GM10248 (cell line): Measurements from ENCODE around the gene CHST9.
"Not testable (repeated sequence)": the region's sequence is repeated elsewhere in the genome, so short reads cannot be mapped to it uniquely, and the experiment has no call there.

Source experiments
- CTCF ChIA-PET: fragments of 300-600 bp; sonication (Branson Sonifier 250); formaldehyde crosslinking; extraction: SDS; loops from one replicate; lab custom pipeline; 2021; ENCODE audit warnings: antibody characterized with exemption; lab: Yijun Ruan, JAX
- POLR2A ChIA-PET: fragments of 350-650 bp; sonication (Branson Sonifier 250); formaldehyde crosslinking; extraction: SDS; loops from one replicate; lab custom pipeline; 2020; ENCODE audit warnings: antibody characterized with exemption; lab: Yijun Ruan, JAX
- DNase-seq: peaks from one replicate; pipeline ENCODE4 v3.0.0; 2012; ENCODE audit errors: extremely low spot score
- TF ChIP-seq, protein P1 (sequence below): IDR thresholded peaks from 2 replicates; pipeline ENCODE4 v1.5.1; 2012; ENCODE audit warnings: mild to moderate bottlenecking, low read depth; ENCODE audit errors: extremely low read depth, missing control alignments, control extremely low read depth

CHST9 gene

DNA sequence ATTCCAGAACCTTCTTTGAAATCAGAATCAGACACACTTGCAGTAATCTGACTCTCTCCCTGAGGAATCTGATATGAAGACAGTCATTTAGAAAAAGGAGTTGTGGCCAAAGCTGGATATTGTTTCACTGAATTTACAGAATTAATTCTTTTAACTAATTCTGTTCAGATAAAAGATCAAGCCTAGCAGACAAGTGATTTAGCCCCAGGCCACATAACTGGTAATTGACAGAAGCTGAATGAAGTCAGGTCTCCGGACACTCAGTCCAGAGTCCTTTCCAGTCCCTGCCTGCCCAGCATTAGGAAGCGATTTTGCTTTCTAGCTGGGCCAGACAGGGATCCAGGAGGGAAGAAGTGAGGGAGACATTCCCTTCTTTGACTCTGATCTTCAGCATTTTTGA is 208.9 kb downstream of the CHST9 start:
- ChIA-PET CTCF (no interaction called here), POLR2A (no interaction called here)
- no peak for DNase-seq
- TF ChIP-seq, protein P1, sequence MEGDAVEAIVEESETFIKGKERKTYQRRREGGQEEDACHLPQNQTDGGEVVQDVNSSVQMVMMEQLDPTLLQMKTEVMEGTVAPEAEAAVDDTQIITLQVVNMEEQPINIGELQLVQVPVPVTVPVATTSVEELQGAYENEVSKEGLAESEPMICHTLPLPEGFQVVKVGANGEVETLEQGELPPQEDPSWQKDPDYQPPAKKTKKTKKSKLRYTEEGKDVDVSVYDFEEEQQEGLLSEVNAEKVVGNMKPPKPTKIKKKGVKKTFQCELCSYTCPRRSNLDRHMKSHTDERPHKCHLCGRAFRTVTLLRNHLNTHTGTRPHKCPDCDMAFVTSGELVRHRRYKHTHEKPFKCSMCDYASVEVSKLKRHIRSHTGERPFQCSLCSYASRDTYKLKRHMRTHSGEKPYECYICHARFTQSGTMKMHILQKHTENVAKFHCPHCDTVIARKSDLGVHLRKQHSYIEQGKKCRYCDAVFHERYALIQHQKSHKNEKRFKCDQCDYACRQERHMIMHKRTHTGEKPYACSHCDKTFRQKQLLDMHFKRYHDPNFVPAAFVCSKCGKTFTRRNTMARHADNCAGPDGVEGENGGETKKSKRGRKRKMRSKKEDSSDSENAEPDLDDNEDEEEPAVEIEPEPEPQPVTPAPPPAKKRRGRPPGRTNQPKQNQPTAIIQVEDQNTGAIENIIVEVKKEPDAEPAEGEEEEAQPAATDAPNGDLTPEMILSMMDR: no peak

DNA sequence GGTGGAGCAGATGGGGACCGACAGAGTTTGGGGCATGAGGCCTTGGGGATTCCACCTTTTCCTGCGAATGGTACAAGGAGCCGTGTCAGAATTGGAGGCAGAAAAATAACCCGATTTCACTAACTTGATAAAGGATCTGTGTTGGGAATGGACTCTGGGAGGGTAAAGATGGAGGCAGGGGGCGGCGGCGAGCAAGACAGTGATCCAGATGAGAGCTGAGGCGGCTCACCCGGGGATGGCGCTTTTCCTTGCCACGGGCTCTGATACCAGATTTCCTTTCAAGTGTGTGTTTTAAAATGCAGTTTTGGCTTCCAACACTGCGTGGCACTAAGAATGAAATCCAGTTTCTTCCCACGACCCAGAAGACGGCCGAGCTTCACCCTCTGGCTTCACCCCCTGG is 212.6 kb downstream of the CHST9 start:
- POLR2A ChIA-PET, DNase-seq: not testable (repeated sequence)
- CTCF ChIA-PET: interaction anchor here (2.8 kb wide), 1 partner anchor 11 kb away, joined by 6 read pairs; no protein-coding TSS in a partner anchor

DNA sequence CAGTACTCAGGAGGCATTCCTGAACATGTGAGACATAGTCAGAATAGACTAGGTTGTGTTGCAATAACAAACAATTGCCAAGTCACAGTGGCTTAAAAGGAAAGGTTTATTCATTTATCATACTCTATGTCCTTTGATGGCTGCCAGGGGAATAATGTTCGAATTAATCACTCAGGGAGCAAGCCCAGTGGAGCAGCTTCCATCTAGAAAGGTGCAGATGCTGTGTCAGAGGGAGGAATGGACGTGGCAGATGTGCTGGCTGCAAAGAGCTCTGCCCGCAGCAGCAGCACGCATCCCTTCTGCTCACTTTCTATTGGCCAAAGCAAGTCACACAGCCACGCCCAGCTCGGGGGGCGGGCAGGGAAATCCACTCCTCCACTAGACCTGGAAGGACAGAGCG is 213.7 kb downstream of the CHST9 start:
- DNase-seq: no peak
- ChIA-PET POLR2A (no interaction called here), CTCF (interaction anchor here (2.8 kb wide), 1 partner anchor 12 kb away, joined by 6 read pairs; no protein-coding TSS in a partner anchor)
- TF ChIP-seq, protein P1: no peak

GRCh38 chr18:26970637-26971036 is 214.5 kb downstream of the CHST9 start:
- ChIA-PET CTCF (interaction anchor here (1.5 to 2.8 kb wide), 2 partner anchors 13 to 33 kb away, joined by 3 to 6 read pairs; no protein-coding TSS in a partner anchor), POLR2A (no interaction called here)
- TF ChIP-seq, protein P1: no peak
- no peak for DNase-seq

GRCh38 chr18:26965206-26965605 is 219.9 kb downstream of the CHST9 start:
- ChIA-PET POLR2A (no interaction called here), CTCF (no interaction called here)
- DNase-seq: no peak
- TF ChIP-seq, protein P1: no peak

GRCh38 chr18:26963292-26963691 is 221.8 kb downstream of the CHST9 start:
- TF ChIP-seq, protein P1: no peak
- POLR2A ChIA-PET: no interaction called here
- DNase-seq: no peak
- CTCF ChIA-PET: no interaction called here

- CTCF ChIA-PET: no interaction called here
- no peak for DNase-seq
- POLR2A ChIA-PET: no interaction called here
- TF ChIP-seq, protein P1: no peak
Observed at GRCh38 chr18:26961839-26962238, 223.3 kb downstream of the CHST9 start.
